ENCODE data around the gene CASQ2.

CASQ2 gene

GRCh38 chr1:115768549-115768948 lies at the start of gene CASQ2:
TSS of gene CASQ2 (minus strand) at chr1:115768714. CDS start at chr1:115768541, 173 bp downstream.
- no peaks in the 10 kb centered on the region for H3K36me3 ChIP-seq (ENCODE audit: control insufficient read depth, insufficient read depth, low read length)
- no peaks in the 10 kb centered on the region for H3K27me3 ChIP-seq (ENCODE audit: control insufficient read depth, insufficient read depth, low read length)
- no peaks in the 10 kb centered on the region for H3K9me3 ChIP-seq (ENCODE audit: control insufficient read depth, insufficient read depth, low read length)
- H3K9ac ChIP-seq (ENCODE audit: low read depth, low read length), result no peak within 1 kb of the TSS
- H3K4me3 ChIP-seq (ENCODE audit: low read depth, low read length), result no peak within 1 kb of the TSS
- H3K4me1 ChIP-seq (ENCODE audit: control insufficient read depth, insufficient read depth, low read length), result no peaks in the 10 kb centered on the region

GRCh38 chr1:115815694-115816093 lies 47.2 kb upstream of the CASQ2 start:
- Histone ChIP-seq H3K36me3 (ENCODE audit: control insufficient read depth, insufficient read depth, low read length) (no peaks in the 10 kb centered on the region), H3K9ac (ENCODE audit: low read depth, low read length) (no peak overlapping the region), H3K4me1 (ENCODE audit: control insufficient read depth, insufficient read depth, low read length) (no peaks in the 10 kb centered on the region), H3K9me3 (ENCODE audit: control insufficient read depth, insufficient read depth, low read length) (no peaks in the 10 kb centered on the region), H3K4me3 (ENCODE audit: low read depth, low read length) (no peak overlapping the region), H3K27me3 (ENCODE audit: control insufficient read depth, insufficient read depth, low read length) (no peaks in the 10 kb centered on the region)

- Histone ChIP-seq H3K27me3 (ENCODE audit: control insufficient read depth, insufficient read depth, low read length) (no peaks in the 10 kb centered on the region), H3K36me3 (ENCODE audit: control insufficient read depth, insufficient read depth, low read length) (no peaks in the 10 kb centered on the region), H3K9me3 (ENCODE audit: control insufficient read depth, insufficient read depth, low read length) (no peaks in the 10 kb centered on the region), H3K9ac (ENCODE audit: low read depth, low read length) (no peak overlapping the region), H3K4me3 (ENCODE audit: low read depth, low read length) (no peak overlapping the region), H3K4me1 (ENCODE audit: control insufficient read depth, insufficient read depth, low read length) (no peaks in the 10 kb centered on the region)
Observed at GRCh38 chr1:115814685-115815398, 46.3 kb upstream of the CASQ2 start.

- Histone ChIP-seq H3K4me3 (ENCODE audit: low read depth, low read length) (no peak overlapping the region), H3K9ac (ENCODE audit: low read depth, low read length) (no peak overlapping the region), H3K27me3 (ENCODE audit: control insufficient read depth, insufficient read depth, low read length) (no peaks in the 10 kb centered on the region), H3K9me3 (ENCODE audit: control insufficient read depth, insufficient read depth, low read length) (no peaks in the 10 kb centered on the region), H3K4me1 (ENCODE audit: control insufficient read depth, insufficient read depth, low read length) (no peaks in the 10 kb centered on the region), H3K36me3 (ENCODE audit: control insufficient read depth, insufficient read depth, low read length) (no peaks in the 10 kb centered on the region)
Observed at GRCh38 chr1:115813727-115814126, 45.2 kb upstream of the CASQ2 start.

GRCh38 chr1:115811140-115811828 lies 42.8 kb upstream of the CASQ2 start:
- H3K27me3 ChIP-seq (ENCODE audit: control insufficient read depth, insufficient read depth, low read length), result no peaks in the 10 kb centered on the region
- H3K36me3 ChIP-seq (ENCODE audit: control insufficient read depth, insufficient read depth, low read length), result no peaks in the 10 kb centered on the region
- H3K9ac ChIP-seq (ENCODE audit: low read depth, low read length), result no peak overlapping the region
- no peaks in the 10 kb centered on the region for H3K9me3 ChIP-seq (ENCODE audit: control insufficient read depth, insufficient read depth, low read length)
- no peak overlapping the region for H3K4me3 ChIP-seq (ENCODE audit: low read depth, low read length)
- H3K4me1 ChIP-seq (ENCODE audit: control insufficient read depth, insufficient read depth, low read length), result peaks cover 3% of the 10 kb centered on the region

GRCh38 chr1:115810609-115811008 lies 42.1 kb upstream of the CASQ2 start:
- Histone ChIP-seq H3K9me3 (ENCODE audit: control insufficient read depth, insufficient read depth, low read length) (no peaks in the 10 kb centered on the region), H3K36me3 (ENCODE audit: control insufficient read depth, insufficient read depth, low read length) (no peaks in the 10 kb centered on the region)

GRCh38 chr1:115809847-115810246 lies 41.3 kb upstream of the CASQ2 start:
- no peaks in the 10 kb centered on the region for H3K9me3 ChIP-seq (ENCODE audit: control insufficient read depth, insufficient read depth, low read length)
- H3K4me3 ChIP-seq (ENCODE audit: low read depth, low read length), result no peak overlapping the region
- no peaks in the 10 kb centered on the region for H3K36me3 ChIP-seq (ENCODE audit: control insufficient read depth, insufficient read depth, low read length)
- peaks cover 8% of the 10 kb centered on the region for H3K4me1 ChIP-seq (ENCODE audit: control insufficient read depth, insufficient read depth, low read length)
- no peaks in the 10 kb centered on the region for H3K27me3 ChIP-seq (ENCODE audit: control insufficient read depth, insufficient read depth, low read length)
- H3K9ac ChIP-seq (ENCODE audit: low read depth, low read length), result no peak overlapping the region

More at GRCh38 chr1:115810609-115811008, 42.1 kb upstream of the CASQ2 start:
- Histone ChIP-seq H3K27me3 (ENCODE audit: control insufficient read depth, insufficient read depth, low read length) (no peaks in the 10 kb centered on the region), H3K4me1 (ENCODE audit: control insufficient read depth, insufficient read depth, low read length) (peaks cover 8% of the 10 kb centered on the region), H3K9ac (ENCODE audit: low read depth, low read length) (no peak overlapping the region), H3K4me3 (ENCODE audit: low read depth, low read length) (no peak overlapping the region)

GRCh38 chr1:115809076-115809475 lies 40.6 kb upstream of the CASQ2 start:
- Histone ChIP-seq H3K4me3 (ENCODE audit: low read depth, low read length) (no peak overlapping the region), H3K4me1 (ENCODE audit: control insufficient read depth, insufficient read depth, low read length) (peaks cover 8% of the 10 kb centered on the region), H3K9ac (ENCODE audit: low read depth, low read length) (no peak overlapping the region), H3K27me3 (ENCODE audit: control insufficient read depth, insufficient read depth, low read length) (no peaks in the 10 kb centered on the region), H3K36me3 (ENCODE audit: control insufficient read depth, insufficient read depth, low read length) (no peaks in the 10 kb centered on the region), H3K9me3 (ENCODE audit: control insufficient read depth, insufficient read depth, low read length) (no peaks in the 10 kb centered on the region)

GRCh38 chr1:115807723-115808122 lies 39.2 kb upstream of the CASQ2 start:
- no peaks in the 10 kb centered on the region for H3K36me3 ChIP-seq (ENCODE audit: control insufficient read depth, insufficient read depth, low read length)
- no peak overlapping the region for H3K4me3 ChIP-seq (ENCODE audit: low read depth, low read length)
- H3K9me3 ChIP-seq (ENCODE audit: control insufficient read depth, insufficient read depth, low read length), result no peaks in the 10 kb centered on the region
- no peaks in the 10 kb centered on the region for H3K27me3 ChIP-seq (ENCODE audit: control insufficient read depth, insufficient read depth, low read length)
- peaks cover 8% of the 10 kb centered on the region for H3K4me1 ChIP-seq (ENCODE audit: control insufficient read depth, insufficient read depth, low read length)
- H3K9ac ChIP-seq (ENCODE audit: low read depth, low read length), result no peak overlapping the region

GRCh38 chr1:115805597-115805996 lies 37.1 kb upstream of the CASQ2 start:
- peaks cover 8% of the 10 kb centered on the region for H3K4me1 ChIP-seq (ENCODE audit: control insufficient read depth, insufficient read depth, low read length)
- H3K4me3 ChIP-seq (ENCODE audit: low read depth, low read length), result no peak overlapping the region
- H3K27me3 ChIP-seq (ENCODE audit: control insufficient read depth, insufficient read depth, low read length), result no peaks in the 10 kb centered on the region
- H3K36me3 ChIP-seq (ENCODE audit: control insufficient read depth, insufficient read depth, low read length), result no peaks in the 10 kb centered on the region
- H3K9me3 ChIP-seq (ENCODE audit: control insufficient read depth, insufficient read depth, low read length), result no peaks in the 10 kb centered on the region
- no peak overlapping the region for H3K9ac ChIP-seq (ENCODE audit: low read depth, low read length)

GRCh38 chr1:115802416-115802815 lies 33.9 kb upstream of the CASQ2 start:
- Histone ChIP-seq H3K9ac (ENCODE audit: low read depth, low read length) (no peak overlapping the region), H3K4me1 (ENCODE audit: control insufficient read depth, insufficient read depth, low read length) (peaks cover 6% of the 10 kb centered on the region), H3K4me3 (ENCODE audit: low read depth, low read length) (no peak overlapping the region), H3K27me3 (ENCODE audit: control insufficient read depth, insufficient read depth, low read length) (no peaks in the 10 kb centered on the region), H3K36me3 (ENCODE audit: control insufficient read depth, insufficient read depth, low read length) (no peaks in the 10 kb centered on the region), H3K9me3 (ENCODE audit: control insufficient read depth, insufficient read depth, low read length) (no peaks in the 10 kb centered on the region)

GRCh38 chr1:115797486-115797885 lies 29.0 kb upstream of the CASQ2 start:
- H3K9me3 ChIP-seq (ENCODE audit: control insufficient read depth, insufficient read depth, low read length), result no peaks in the 10 kb centered on the region
- H3K36me3 ChIP-seq (ENCODE audit: control insufficient read depth, insufficient read depth, low read length), result no peaks in the 10 kb centered on the region
- H3K4me3 ChIP-seq (ENCODE audit: low read depth, low read length), result no peak overlapping the region
- no peaks in the 10 kb centered on the region for H3K4me1 ChIP-seq (ENCODE audit: control insufficient read depth, insufficient read depth, low read length)
- H3K27me3 ChIP-seq (ENCODE audit: control insufficient read depth, insufficient read depth, low read length), result no peaks in the 10 kb centered on the region
- H3K9ac ChIP-seq (ENCODE audit: low read depth, low read length), result no peak overlapping the region

Data from iPS-15b (cell line).